ENCODE measurements around the gene METTL2B.
"Not testable (repeated sequence)": the region's sequence is repeated elsewhere in the genome, so short reads cannot be mapped to it uniquely, and the experiment has no call there.

METTL2B gene

GRCh38 chr7:128550920-128551319 lies 74.4 kb downstream of the METTL2B start:
- Histone ChIP-seq H3K9me3 (no peaks in the 10 kb centered on the region), H3K4me3 (ENCODE audit: low read depth in 1 of 2, low read length in 1 of 2) (no peak overlapping the region)

GRCh38 chr7:128554394-128554793 lies 77.8 kb downstream of the METTL2B start:
- not testable (repeated sequence) for H3K4me1 ChIP-seq (ENCODE audit: control insufficient read depth in 1 of 2, insufficient read depth in 1 of 2, low read depth in 1 of 2, low read length in 1 of 2); H3K9me3 ChIP-seq
- H3K36me3 ChIP-seq: peaks cover 10% of the 10 kb centered on the region

More at GRCh38 chr7:128550920-128551319, 74.4 kb downstream of the METTL2B start:
- TF ChIP-seq CTCF (IDR thresholded peaks at IDR 0.05): no peak
- H3K36me3 ChIP-seq: peaks cover 39% of the 10 kb centered on the region
- H3K27me3 ChIP-seq: no peaks in the 10 kb centered on the region
- H3K27ac ChIP-seq: no peak overlapping the region
- peaks cover 0 to 4% of the 10 kb centered on the region in 2 experiments for H3K4me1 ChIP-seq (ENCODE audit: control insufficient read depth in 1 of 2, insufficient read depth in 1 of 2, low read depth in 1 of 2, low read length in 1 of 2)

More at GRCh38 chr7:128554394-128554793, 77.8 kb downstream of the METTL2B start:
- H3K27ac ChIP-seq; H3K27me3 ChIP-seq; H3K4me3 ChIP-seq (ENCODE audit: low read depth in 1 of 2, low read length in 1 of 2): not testable (repeated sequence)

All from neutrophil (primary cell).